DND-41 (cell line): Measurements from ENCODE around the gene NFATC2.

Experiments used
- ATAC-seq: fragments of 200-7000 bp; cut with Tn5 transposase; 3 replicates; pipeline ENCODE4 v1.9.1; 2021; ENCODE audit warnings: low read depth; ENCODE audit not compliant: insufficient read depth
- DNase-seq: peaks from one replicate; pipeline ENCODE4 v3.0.0-alpha.2; 2020
- H2AFZ ChIP-seq: 2 replicates; pipeline ENCODE4 v1.6.0; 2012; ENCODE audit warnings: low read depth, low read length
- H3K27ac ChIP-seq: 2 replicates; pipeline ENCODE4 v1.5.1; 2012; ENCODE audit warnings: low read length, inconsistent platforms
- H3K27me3 ChIP-seq: fragments of 200-600 bp; sonication (generic); 2 replicates; pipeline ENCODE4 v1.6.0; 2012; ENCODE audit warnings: low read length, mild to moderate bottlenecking, inconsistent platforms; ENCODE audit not compliant: insufficient read depth, poor library complexity
- H3K36me3 ChIP-seq: 2 replicates; pipeline ENCODE4 v1.5.1; 2012; ENCODE audit warnings: low read length, inconsistent platforms; ENCODE audit not compliant: insufficient read depth
- H3K4me1 ChIP-seq: 2 replicates; pipeline ENCODE4 v1.5.1; 2012; ENCODE audit warnings: mild to moderate bottlenecking, low read length; ENCODE audit not compliant: insufficient read depth
- H3K4me2 ChIP-seq: 2 replicates; pipeline ENCODE4 v1.6.0; 2012; ENCODE audit warnings: mild to moderate bottlenecking, moderate library complexity, low read length, inconsistent platforms; ENCODE audit not compliant: insufficient read depth
- H3K4me3 ChIP-seq, 2 experiments: fragments of 200-600 bp in 1 of 2; shearing (Covaris generic) in 1 of 2; 2 replicates each; pipeline ENCODE4 v1.5.1; 2012 to 2016; ENCODE audit warnings: inconsistent platforms in 2 of 2, low read length in 2 of 2, mild to moderate bottlenecking in 2 of 2, low read depth in 1 of 2, moderate library complexity in 1 of 2
- H3K79me2 ChIP-seq: 2 replicates; pipeline ENCODE4 v1.6.0; 2012; ENCODE audit warnings: low read length, inconsistent platforms; ENCODE audit not compliant: insufficient read depth
- H3K9ac ChIP-seq: 2 replicates; pipeline ENCODE4 v1.6.0; 2012; ENCODE audit warnings: low read depth, mild to moderate bottlenecking, inconsistent platforms, low read length, moderate library complexity
- H3K9me3 ChIP-seq: 2 replicates; pipeline ENCODE4 v1.5.1; 2012; ENCODE audit warnings: low read length, moderate library complexity, mild to moderate bottlenecking, inconsistent platforms; ENCODE audit not compliant: insufficient read depth, severe bottlenecking
- H4K20me1 ChIP-seq: 2 replicates; pipeline ENCODE4 v1.6.0; 2012; ENCODE audit warnings: low read length; ENCODE audit not compliant: insufficient read depth
- EZH2 ChIP-seq: IDR thresholded peaks from 3 replicates; pipeline ENCODE4 v1.6.1; 2012; ENCODE audit warnings: borderline replicate concordance, low read depth, mild to moderate bottlenecking, moderate library complexity, low read length, inconsistent platforms; ENCODE audit not compliant: severe bottlenecking
- TF ChIP-seq, protein P1 (sequence below): IDR thresholded peaks from 2 replicates; pipeline ENCODE4 v1.5.1; 2012; ENCODE audit warnings: borderline replicate concordance, low read length, moderate library complexity, mild to moderate bottlenecking; ENCODE audit not compliant: poor library complexity, severe bottlenecking; ENCODE audit errors: extremely low read depth

NFATC2 gene

DNA sequence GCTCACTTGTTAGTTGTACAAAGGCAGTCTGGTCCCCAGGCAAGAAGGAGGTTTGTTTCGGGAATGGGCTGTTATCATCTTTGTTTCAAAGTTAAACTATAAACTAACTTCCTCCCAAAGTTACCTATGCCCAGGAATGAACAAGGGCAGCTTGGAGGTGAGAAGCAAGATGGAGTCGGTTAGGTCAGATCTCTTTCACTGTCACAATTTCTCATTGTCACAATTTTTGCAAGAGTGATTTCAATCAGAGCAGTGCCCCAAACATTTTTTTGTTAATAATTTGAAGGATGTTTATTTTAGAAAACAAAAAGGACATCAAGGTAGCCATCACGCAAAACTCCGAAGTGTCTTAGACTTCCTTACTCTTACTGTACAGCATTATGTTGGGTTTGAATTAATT, 170.8 kb downstream of the NFATC2 start:
- Histone ChIP-seq H3K27me3 (no peaks in the 10 kb centered on the region), H3K4me2 (no peak overlapping the region), H3K36me3 (no peaks in the 10 kb centered on the region), H3K27ac (no peak overlapping the region), H3K4me1 (no peaks in the 10 kb centered on the region), H2AFZ (no peak overlapping the region), H3K4me3 (no peak overlapping the region), H3K79me2 (no peaks in the 10 kb centered on the region), H4K20me1 (peaks cover 1% of the 10 kb centered on the region; the same call in 1 of the 2 replicates), H3K9me3 (no peaks in the 10 kb centered on the region), H3K9ac (no peak overlapping the region)
- ATAC-seq (no peak), DNase-seq (no peak)
- TF ChIP-seq, protein P1, sequence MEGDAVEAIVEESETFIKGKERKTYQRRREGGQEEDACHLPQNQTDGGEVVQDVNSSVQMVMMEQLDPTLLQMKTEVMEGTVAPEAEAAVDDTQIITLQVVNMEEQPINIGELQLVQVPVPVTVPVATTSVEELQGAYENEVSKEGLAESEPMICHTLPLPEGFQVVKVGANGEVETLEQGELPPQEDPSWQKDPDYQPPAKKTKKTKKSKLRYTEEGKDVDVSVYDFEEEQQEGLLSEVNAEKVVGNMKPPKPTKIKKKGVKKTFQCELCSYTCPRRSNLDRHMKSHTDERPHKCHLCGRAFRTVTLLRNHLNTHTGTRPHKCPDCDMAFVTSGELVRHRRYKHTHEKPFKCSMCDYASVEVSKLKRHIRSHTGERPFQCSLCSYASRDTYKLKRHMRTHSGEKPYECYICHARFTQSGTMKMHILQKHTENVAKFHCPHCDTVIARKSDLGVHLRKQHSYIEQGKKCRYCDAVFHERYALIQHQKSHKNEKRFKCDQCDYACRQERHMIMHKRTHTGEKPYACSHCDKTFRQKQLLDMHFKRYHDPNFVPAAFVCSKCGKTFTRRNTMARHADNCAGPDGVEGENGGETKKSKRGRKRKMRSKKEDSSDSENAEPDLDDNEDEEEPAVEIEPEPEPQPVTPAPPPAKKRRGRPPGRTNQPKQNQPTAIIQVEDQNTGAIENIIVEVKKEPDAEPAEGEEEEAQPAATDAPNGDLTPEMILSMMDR: no peak
- no peak for TF ChIP-seq EZH2

DNA sequence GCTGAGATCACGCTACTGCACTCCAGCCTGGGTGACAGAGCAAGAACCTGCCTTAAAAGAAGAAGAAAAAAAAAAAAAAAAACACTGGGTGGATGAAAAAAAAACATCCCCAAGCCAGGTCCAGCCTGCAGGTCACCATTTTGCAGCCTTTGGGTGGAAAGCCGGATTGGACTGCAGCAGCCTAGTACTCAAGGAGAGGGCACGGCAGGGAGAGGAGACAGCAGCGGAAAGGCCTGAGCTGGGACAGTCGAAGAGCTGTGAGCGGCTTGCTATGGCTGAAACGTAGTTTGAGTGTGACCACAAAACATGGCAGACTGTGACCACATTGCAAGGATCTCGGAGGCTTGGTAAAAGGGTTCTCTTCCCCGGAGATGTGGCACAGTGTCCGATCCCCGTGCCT, 173.0 kb downstream of the NFATC2 start:
- H3K4me3 ChIP-seq: no peak overlapping the region
- no peak for TF ChIP-seq EZH2
- TF ChIP-seq, protein P1: no peak
- no peak for DNase-seq
- no peak overlapping the region for H3K27ac ChIP-seq
- no peaks in the 10 kb centered on the region for H3K9me3 ChIP-seq
- H3K9ac ChIP-seq: no peak overlapping the region
- no peak overlapping the region for H3K4me2 ChIP-seq
- H2AFZ ChIP-seq: no peak overlapping the region
- H3K79me2 ChIP-seq: no peaks in the 10 kb centered on the region
- H3K27me3 ChIP-seq: no peaks in the 10 kb centered on the region
- no peaks in the 10 kb centered on the region for H3K36me3 ChIP-seq
- no peaks in the 10 kb centered on the region for H4K20me1 ChIP-seq
- ATAC-seq: no peak
- no peaks in the 10 kb centered on the region for H3K4me1 ChIP-seq

DNA sequence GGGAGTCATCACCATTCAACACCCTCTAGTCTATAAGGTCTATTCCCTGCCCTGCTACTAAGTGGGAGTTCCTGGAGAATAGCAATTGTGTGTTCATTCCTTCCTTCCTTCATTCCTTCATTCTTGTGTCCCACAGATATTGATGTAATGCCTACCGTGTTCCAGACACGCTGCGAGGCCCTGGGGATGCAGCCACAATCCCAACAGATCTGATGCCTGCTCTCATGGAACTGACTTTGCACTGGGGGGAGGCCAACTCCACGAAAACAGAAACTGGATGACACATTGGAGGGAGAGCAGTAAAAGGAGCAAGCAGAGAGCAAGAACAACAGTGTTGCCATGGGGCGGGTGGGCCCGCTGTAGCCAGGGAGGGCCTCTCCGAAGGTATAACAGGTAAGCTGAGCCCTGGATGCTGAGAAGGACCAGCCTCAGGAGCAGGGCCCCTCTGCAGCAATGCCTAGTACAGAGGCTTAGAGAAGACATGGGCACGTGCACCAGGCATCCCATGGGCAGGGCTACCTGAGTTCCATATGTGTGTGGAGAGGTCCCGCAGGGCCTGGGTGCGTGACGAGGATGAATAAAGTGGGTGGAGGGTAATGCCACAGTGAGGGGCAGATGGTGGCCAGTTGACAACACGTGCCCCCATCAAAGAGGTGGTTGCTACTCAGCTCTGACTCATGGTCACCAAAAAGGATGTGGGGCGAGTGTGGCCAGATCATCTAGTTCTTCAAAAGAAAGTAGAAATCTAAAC, 173.9 kb downstream of the NFATC2 start:
- Histone ChIP-seq H2AFZ (no peak overlapping the region), H3K9ac (no peak overlapping the region)

More for the DNA sequence above, 173.9 kb downstream of the NFATC2 start:
- no peaks in the 10 kb centered on the region for H3K27me3 ChIP-seq
- no peak overlapping the region for H3K27ac ChIP-seq
- H4K20me1 ChIP-seq: no peaks in the 10 kb centered on the region
- no peak overlapping the region for H3K4me2 ChIP-seq
- no peak for ATAC-seq
- peaks cover 6% of the 10 kb centered on the region for H3K9me3 ChIP-seq
- no peaks in the 10 kb centered on the region for H3K4me1 ChIP-seq
- H3K79me2 ChIP-seq: no peaks in the 10 kb centered on the region
- no peak for TF ChIP-seq EZH2
- TF ChIP-seq, protein P1: no peak
- no peak overlapping the region for H3K4me3 ChIP-seq
- no peak for DNase-seq
- H3K36me3 ChIP-seq: no peaks in the 10 kb centered on the region
